ENCODE results near the gene PRKAG2. TPM values are rescaled to one million over a fixed set of nuclear protein-coding genes. Genes with fewer than 3 reads are reported as not detected.
"Not testable (repeated sequence)": the region's sequence is repeated elsewhere in the genome, so short reads cannot be mapped to it uniquely, and the experiment has no call there.

PRKAG2 gene
- total and polyA plus RNA-seq, 9 donors: 9.3 to 37.7 (median 22.6) TPM

GRCh38 chr7:151798851-151799448 lies 78.0 kb downstream of the PRKAG2 start:
- no peaks in the 10 kb centered on the region for H3K36me3 ChIP-seq
- no peak for DNase-seq
- H3K27me3 ChIP-seq: no peaks in the 10 kb centered on the region
- intact Hi-C loops (cut with DNase I): no loop called here
- TF ChIP-seq POLR2A (IDR thresholded peaks at IDR 0.05): no peak
- no peak for TF ChIP-seq CTCF (IDR thresholded peaks at IDR 0.05)
- no peak for TF ChIP-seq EP300 (IDR thresholded peaks at IDR 0.05)
- no peaks in the 10 kb centered on the region for H3K9me3 ChIP-seq
- no peak overlapping the region for H3K4me3 ChIP-seq
- no peaks in the 10 kb centered on the region for H3K4me1 ChIP-seq (ENCODE audit: insufficient read depth)
- WGBS, 3 donors: 83 to 93% (median 88%) methylated on average over 10 of the region's 10 CpGs
- no peak overlapping the region for H3K27ac ChIP-seq

- H3K9me3 ChIP-seq; H3K27me3 ChIP-seq; H3K4me3 ChIP-seq; H3K4me1 ChIP-seq (ENCODE audit: insufficient read depth); H3K36me3 ChIP-seq; intact Hi-C loops (cut with DNase I); H3K27ac ChIP-seq: not testable (repeated sequence)
- 79 to 83% (median 82%) methylated on average over 11 of the region's 11 CpGs for WGBS, 3 donors
- peak in 1 of 5 donors; percentile 66 for DNase-seq
Measured at GRCh38 chr7:151797667-151798307, 79.1 kb downstream of the PRKAG2 start.

- 68 to 71% (median 69%) methylated on average over 17 of the region's 17 CpGs for WGBS, 3 donors
- Histone ChIP-seq H3K27ac (no peak overlapping the region), H3K4me1 (ENCODE audit: insufficient read depth) (no peaks in the 10 kb centered on the region), H3K9me3 (no peaks in the 10 kb centered on the region), H3K27me3 (no peaks in the 10 kb centered on the region), H3K36me3 (no peaks in the 10 kb centered on the region), H3K4me3 (no peak overlapping the region)
- DNase-seq: no peak
- intact Hi-C loops (cut with DNase I): no loop called here
- no peak for TF ChIP-seq POLR2A (IDR thresholded peaks at IDR 0.05)
- TF ChIP-seq CTCF (IDR thresholded peaks at IDR 0.05): no peak
- no peak for TF ChIP-seq EP300 (IDR thresholded peaks at IDR 0.05)
Measured at GRCh38 chr7:151796871-151797537, 79.9 kb downstream of the PRKAG2 start.

GRCh38 chr7:151796091-151796870 lies 80.6 kb downstream of the PRKAG2 start:
- Histone ChIP-seq H3K27ac (no peak overlapping the region), H3K4me3 (no peak overlapping the region), H3K36me3 (no peaks in the 10 kb centered on the region), H3K27me3 (no peaks in the 10 kb centered on the region), H3K4me1 (ENCODE audit: insufficient read depth) (no peaks in the 10 kb centered on the region), H3K9me3 (no peaks in the 10 kb centered on the region)
- WGBS, 3 donors: 88 to 90% (median 89%) methylated on average over 27 of the region's 27 CpGs
- no peak for DNase-seq
- TF ChIP-seq POLR2A (IDR thresholded peaks at IDR 0.05) (no peak), CTCF (IDR thresholded peaks at IDR 0.05) (no peak), EP300 (IDR thresholded peaks at IDR 0.05) (no peak)
- intact Hi-C loops (cut with DNase I): no loop called here
